Limb (tissue), 2 donors: ENCODE results near the gene MCTP1.

Source experiments
- DNase-seq, 2 donors: peaks; one replicate each; pipeline ENCODE4 v3.0.0-alpha.2; 2016; ENCODE audit errors: extremely low spot score in 2 of 2

Gene MCTP1

DNA sequence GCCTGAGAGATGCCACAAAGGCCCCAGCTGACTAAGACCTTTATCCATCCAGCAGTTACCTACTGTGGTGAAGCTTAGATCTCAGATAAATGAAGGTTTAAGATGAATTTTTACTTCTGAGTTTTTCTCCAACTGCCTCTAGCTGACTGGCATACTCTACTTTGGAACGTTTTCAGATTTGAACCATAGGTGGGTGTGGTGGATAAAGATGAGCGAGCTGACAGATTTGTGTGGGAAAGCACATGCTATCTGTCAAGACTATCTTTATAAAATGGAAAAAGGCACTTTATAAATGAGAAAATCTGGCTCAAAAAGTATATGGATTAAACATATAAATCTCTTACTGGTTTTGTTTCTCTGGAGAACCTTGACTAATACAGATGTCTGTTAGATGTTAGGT, 160.8 kb downstream of the MCTP1 start:
- DNase-seq = no peak

DNA sequence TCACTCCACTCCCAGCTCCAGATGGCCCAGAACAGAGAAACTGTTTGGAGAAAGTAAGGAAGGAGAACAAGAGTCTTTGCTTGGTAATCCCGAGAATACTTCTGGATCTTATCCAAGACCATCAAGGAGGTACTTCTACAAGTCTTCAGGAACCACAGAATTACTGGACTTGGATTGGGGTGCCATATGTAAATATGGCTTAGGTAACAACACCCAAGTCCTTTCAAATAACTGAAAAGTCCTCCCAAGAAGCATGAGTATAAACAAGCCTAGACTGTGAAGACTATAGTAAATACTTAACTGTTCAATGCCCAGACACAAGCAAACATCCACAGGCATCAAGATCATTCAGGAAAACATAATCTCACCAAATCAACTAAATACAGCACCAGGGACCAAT, 170.0 kb downstream of the MCTP1 start:
- DNase-seq = no peak

DNA sequence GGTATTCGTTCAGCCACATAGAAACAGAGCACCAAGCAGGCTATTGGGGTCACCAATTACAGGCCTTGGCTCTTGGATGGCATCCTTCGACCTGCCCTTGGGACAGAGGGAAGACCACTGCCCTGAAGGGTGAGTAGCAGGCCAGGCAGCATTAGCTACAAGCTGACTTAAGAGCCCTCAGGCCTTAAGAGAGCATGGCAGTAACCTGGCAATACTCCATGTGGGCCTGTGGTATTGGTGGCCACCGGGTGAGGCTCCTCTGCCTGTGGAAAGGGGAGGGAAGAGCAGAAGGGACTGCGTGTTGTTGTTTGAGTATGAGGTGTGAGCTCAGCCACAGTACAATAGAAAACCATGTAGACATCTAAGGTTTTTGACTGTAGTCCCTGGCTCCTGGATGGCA, 170.6 kb downstream of the MCTP1 start:
- no peak for DNase-seq

DNA sequence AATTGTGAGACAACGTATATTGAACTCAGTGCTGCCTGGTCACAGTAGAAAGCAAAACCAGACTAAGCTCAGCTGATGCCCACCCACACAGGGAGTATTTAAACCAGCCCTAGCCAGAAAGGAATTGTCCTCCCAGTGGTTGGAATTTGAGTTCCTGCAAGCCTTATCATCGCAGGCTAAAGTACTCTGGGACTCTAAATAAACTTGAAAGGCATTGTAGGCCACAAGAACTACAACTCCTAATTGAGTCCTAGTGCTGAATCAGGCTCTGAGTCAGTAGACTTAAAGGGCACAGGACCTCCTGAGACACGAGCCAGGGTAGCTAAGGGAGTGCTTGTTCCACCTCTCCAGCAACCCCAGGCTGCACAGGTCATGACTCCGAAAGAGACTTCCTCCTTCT, 171.4 kb downstream of the MCTP1 start:
- DNase-seq = no peak

DNA sequence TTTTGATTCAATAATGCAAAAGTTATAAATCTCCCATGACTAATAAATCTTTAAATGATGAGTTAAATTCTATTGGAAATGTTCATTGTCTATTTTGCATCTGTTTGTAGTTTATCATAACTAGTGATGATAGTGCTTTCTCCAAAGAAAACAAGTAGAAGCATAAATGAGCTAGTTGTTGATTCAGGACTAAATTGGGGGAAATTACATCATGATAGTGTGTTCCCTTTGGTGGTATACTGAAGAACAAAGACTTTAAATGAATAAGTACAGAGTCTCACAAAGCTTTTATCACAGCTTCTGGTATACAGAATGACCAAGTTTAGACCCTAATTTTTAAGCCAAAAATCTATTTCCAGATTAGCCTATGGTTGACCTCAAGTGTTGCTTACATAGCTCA, 173.8 kb downstream of the MCTP1 start:
- no peak for DNase-seq

DNA sequence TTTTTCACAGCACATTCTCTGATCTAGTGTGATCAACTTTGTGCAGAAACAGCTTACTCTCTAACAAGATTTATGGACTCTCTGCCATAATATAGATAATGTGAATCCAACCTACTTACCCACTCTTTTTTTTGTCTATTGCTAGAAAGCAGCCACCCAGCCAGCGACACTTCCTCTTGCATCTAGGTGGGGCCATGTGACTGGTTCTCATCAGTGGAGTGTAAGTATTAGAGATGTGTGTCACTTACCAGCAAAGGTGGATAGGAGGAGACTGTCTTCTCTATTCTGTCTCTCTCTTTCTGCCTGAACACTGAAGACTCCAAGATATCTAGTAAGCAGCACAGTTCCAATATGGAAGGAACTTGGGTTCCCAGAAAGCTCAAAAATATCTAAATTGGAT, 174.8 kb downstream of the MCTP1 start:
- DNase-seq = no peak

DNA sequence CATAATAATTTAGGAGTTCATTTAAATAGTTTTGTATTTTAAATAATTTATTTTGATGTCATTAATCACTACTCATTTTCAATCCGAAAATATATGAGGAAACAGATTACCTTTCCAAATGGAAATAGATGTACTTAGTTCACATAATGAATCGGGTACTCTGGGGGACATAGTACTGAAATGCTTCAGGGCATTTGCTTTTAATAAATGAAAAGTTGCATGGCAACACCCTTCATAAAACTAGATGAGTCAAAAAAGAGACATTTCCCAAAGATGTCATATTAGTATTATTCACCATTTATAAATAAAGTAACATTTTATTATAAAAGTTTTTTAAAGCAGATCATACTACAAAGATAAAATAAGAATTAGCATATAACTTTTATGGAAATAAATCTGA, 177.8 kb downstream of the MCTP1 start:
- no peak for DNase-seq

DNA sequence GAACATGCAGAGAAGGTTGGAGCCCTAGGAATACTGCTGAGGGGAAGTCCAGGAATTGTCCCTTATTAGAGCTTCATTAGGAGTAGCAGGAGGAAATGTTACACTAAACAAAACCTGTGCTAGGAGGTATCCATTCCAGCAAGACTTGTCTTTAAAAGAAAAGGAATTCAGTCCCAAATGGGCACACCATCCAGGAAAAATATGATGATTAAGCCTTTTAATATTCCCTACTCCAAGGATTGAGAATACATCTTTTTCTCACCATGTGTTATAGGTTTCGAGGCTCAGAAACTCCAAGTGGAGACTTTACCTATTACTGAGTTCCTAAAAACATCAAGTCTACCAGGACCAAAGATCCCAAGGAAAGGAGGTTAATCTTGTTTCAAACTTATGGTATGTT, 179.3 kb downstream of the MCTP1 start:
- DNase-seq = no peak

DNA sequence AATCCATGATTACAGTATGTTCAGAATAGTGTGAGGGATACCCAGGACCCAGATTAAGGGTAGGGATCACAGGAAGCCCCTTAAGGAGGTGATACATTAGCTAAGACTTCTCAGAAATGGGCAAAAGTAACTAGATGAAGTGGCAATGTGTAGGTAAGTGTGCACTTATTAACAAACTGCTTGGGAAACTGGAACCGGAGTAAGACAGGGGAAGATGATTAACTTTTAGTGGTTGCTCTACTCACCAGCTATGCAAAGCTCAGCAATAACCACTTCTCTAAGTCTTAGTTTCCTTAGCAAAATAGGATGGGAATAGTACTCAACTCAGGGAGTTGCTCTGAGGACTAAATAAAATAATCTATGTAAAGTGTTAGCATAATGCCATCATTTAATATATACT, 182.2 kb downstream of the MCTP1 start:
- no peak for DNase-seq

DNA sequence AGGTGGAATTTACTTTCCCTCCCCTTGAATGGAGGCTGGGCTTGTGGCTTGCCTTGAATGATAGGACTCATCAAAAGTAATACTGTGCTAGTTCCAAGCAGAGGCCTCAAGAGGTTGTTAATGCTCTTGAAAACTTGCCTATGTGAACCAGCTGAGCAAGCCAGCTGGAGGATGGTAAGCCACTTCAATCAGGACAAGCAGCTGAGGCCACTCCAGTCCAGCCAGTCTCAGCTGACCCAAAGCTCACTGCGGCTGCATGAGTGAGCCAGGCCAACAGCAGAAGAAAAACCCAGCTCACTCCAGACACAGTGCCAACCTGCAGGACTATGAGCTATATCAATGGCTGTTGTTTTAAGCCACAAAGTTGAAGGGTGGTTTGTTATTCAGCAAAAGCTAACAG, 182.8 kb downstream of the MCTP1 start:
- DNase-seq = no peak

DNA sequence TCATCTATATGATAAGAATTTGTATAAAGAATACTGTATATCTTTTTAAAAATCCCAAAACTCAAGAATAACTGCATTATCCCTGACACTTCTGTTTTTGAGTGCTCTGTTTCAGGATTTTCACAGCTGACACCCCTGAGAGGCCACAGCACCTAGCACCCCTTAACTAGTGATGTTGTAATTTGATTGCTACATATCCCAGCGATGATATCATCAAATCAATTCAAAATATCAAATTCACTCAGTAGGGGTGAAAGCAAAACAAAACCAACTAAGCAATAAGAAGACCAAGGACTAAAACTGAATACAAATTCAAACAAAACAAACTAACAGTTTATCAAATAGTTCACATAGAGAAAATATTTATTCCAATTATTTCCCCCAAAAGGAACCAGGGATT, 184.3 kb downstream of the MCTP1 start:
- no peak for DNase-seq

DNA sequence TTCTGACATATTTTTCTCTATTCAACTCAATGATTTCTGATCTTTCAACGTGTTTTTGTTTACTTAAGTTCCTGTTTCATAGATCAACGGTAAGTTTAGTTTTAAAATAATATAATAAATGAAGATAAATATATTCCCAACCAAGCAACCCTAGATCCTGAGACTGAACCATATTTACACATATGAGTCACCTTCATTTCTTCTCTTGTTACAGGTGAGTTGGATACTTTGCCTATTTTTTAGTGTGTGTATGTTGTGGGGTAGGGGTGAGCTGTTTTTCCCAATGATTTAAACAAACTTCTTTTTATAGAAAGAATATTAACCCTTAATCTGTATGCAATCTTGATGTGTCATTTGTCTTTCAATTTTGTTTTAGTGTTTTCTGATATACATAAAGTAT, 186.9 kb downstream of the MCTP1 start:
- no peak for DNase-seq

DNA sequence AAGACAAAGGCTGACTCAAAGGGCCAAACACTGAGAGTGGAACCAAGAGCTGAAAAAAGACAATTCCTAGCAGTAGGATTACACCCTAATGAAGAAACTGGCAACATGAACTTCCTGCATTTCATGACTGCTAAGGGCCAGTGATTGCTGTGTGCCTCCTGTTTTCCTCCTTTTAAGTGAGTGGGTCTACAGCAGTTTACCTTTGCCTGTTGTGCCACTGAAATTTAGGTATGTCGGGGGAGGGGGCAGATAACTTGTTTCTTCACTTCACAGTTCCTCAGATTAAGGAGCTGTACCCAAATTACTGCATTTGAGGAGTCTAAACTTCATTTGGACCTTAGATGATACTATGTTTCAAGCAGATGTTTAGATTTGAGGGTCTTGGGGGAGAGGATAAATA, 191.7 kb downstream of the MCTP1 start:
- no peak for DNase-seq

DNA sequence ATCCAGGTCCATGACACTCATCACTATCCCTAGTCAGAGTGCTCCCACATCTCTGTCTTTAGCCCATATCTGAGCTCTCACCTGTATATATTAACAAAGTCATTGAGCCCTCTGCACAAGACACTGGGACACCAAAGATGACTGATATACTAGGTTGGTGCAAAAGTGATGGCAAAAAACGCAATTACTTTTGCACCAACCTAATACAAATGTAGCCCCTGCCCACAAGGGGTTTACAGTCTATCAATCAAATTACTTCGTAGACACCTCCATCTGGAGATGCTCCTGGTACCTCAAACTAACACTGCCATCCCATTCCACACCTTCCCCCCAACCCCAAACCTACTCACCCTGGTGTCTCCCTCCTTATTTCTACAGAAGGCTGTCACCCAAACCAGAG, 194.1 kb downstream of the MCTP1 start:
- no peak for DNase-seq

DNA sequence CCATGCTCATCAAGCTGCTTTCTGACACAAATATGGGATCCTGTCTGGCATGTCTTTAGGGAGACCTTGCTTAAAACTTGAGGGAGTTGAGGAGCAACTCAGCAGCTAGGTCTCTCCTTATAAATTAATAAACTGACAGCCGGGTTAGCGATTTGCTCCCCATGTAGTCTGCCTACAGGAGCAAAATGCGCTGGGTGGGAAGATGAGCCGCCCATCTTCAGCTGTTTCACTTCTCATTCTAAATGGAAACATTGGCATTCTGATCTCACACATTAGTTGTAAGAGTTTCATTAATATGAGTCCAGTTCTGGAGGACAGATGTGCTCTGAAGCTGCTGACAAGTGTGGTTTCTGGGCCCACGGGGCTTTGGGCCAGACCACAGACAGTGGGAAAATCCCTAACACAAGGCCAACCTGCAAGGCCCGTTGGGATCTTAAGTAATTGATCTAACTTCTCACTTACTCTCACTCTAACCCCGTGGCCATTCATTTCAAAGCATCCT, 197.0 kb downstream of the MCTP1 start:
- DNase-seq = no peak

DNA sequence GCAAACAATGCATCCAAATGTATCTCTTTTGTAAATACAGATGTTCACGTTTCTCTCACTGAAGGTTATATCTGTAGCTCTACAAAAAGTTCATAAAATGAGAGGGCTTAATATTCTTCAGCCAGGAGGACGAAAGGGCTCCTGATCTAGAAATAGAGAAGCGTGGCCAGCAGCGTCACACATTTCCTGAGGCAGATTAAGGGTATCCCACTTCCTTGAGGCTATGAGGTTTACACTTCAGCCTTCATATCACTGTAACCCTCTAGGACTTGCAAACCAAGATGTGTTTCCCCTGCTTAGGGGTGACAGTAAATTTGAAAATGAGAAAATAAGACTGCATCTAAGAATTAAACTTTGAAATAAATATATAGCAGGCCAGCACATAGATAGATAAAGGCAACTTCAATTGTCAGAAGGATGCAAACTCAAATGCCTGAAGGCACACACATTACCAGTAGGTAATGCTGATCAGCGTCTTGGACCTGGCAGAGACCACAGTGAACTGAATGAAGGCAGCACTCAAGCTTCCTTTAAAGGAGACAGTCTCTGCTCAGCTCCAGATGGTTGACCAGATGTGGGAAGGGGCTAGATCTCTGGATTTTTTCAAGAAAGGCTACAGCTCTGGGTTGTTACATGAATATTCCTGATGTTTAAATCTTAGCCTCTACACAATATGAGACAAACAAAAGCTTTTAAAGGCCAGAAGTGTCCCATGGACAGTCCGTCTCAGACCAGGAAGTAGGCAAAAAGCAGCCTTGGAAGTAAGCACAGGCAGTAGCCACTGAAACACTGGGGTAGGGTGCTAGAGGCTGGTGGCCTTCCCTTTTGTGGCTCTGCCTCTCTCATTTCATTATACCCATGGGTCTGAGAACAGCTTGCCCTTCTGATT, 197.7 kb downstream of the MCTP1 start:
- DNase-seq = no peak

DNA sequence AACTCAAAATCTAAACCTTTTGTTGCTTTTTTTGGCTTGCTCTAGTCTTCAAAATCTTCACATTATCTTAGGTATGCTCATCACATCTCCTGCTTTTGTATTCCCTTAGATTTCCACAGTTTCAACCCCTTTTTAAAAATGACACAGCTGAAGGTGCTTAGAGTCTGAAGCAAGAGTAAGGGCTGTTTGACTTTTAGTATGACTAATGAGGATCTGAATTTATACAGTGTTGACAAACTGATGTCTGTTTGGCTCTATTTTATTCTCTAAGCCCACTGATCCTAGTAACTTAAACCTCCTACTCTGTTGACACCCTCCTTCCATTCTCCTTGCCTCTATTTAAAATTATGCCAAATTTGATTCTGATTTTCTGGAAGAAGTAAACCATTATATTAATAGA, 200.1 kb downstream of the MCTP1 start:
- DNase-seq = no peak

DNA sequence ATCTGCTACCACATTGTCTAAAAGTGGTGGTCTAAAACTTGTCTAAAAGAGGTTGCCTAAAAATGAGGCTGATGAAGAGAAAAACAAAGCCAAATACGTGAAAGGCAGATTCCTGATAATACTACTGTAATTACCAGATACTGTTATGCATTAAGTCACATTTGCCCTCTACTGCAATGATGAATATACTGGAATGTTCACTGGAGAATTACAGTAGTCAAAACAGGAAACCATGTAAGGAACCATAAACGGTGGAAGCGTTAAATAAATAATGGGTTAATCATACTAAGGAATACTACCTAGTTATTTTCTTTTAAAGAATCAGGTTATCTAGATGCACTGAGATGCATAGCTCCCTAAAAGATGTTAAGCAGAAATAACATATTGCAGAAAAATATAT, 201.3 kb downstream of the MCTP1 start:
- DNase-seq = no peak

DNA sequence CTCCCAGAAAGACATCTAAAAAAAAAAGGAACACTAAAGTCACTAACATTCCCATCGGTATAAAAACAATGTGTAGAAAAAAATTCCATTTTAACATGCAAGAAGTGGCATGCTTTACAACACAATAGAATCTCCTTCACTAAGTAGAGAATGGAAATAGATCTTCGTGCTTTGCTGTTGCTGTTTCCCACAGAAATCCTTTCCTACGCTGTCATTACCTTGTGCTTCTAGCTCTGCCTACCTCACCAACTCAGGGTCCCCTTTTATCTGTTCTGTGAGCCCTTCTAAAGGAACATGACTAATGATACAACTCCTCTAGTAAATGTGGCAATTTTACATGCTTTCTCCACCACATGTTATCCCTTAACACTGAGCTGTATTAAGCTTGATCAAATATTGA, 202.9 kb downstream of the MCTP1 start:
- DNase-seq = no peak

DNA sequence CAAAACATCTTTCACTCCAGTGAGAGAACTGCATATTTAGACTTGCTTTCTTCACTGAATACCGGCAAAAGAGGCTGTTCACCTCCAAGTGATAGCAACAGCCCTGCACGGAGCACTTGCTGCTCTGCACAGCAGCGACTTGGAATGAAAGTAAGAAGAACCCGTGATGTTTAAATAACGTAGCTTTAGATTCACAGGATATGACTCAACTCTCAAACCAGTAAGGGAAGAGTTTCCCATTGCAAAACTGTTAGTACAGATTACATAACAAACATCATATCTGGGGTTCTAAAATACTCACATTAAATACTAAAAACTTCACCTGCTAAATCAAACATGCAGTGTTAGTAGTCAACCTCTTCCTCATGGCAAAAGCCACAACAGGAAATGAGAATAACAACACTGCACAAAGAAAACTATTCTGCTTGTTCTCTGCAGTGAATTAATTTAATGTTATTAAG, 203.4 kb downstream of the MCTP1 start:
- DNase-seq = no peak

DNA sequence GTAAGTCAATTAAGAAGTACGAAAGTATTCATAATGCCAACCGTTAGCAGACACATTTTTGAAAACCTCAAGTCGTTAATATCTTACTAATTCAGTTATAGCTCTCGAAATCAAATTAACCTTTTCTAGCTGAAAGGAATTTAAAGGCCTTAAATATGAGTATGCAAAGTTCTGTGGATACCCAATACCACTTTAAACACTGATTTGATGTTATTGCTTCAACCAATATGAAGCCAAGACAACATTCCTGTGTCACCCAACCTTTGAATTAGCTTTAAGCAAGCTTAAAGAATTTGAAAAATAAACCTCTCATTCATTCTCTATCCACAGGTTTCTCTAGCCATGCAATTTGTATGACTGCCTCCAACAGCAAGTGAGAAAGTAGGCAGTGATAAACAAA, 204.5 kb downstream of the MCTP1 start:
- DNase-seq = no peak

DNA sequence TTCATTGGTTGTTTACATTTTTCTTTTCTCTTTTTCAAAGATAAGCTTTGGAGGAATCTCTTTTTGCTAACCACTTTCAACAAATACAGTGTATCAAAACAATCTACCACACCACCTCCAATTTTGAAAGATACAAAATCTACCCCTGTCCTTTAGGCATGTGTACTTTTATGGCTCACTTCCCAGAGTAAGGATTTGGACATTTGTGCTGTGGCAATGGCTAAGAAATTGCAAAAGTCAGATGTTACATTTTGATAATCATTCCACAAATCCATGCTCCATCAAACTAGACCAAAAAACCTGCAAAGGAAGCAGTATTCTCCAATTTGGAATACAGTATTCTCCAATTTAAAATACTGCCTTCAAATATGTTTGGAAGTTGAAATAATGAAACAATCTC, 204.9 kb downstream of the MCTP1 start:
- no peak for DNase-seq

DNA sequence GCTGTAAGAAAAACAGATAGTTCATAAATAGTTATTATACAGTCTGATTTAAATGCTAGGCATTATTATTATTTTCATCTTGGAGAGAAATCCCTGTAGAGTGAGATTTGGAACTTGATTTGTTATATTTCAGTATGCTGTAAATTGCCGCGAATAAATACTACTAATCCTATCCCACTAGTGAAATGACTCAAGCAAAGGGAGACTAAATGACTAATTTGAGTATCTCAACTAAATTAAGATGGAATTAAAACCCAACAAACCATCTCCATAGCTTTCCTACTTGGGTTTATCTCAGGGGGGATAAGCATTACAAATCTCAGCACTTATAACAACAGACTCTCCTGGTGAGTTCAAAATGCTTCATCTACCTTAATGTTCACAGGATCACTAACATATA, 206.0 kb downstream of the MCTP1 start:
- DNase-seq = no peak
